ENCODE measurements around the gene CNRIP1.

GRCh38 chr2:68251855-68252399 is 67.8 kb downstream of the CNRIP1 start:
- TF ChIP-seq ZC3H10 (CRISPR knock-in tag; IDR thresholded peaks at IDR 0.05): no peak
- no peak for TF ChIP-seq CSDC2 (CRISPR knock-in tag; IDR thresholded peaks at IDR 0.05)
- no peak for TF ChIP-seq ESRRG (CRISPR knock-in tag; IDR thresholded peaks at IDR 0.05)
- no peak for TF ChIP-seq CREB5 (CRISPR knock-in tag; IDR thresholded peaks at IDR 0.05; ENCODE audit: low read depth)
